Epithelial cell of umbilical artery (primary cell): ENCODE data around the gene KCTD21. TPM values are rescaled to one million over a fixed set of nuclear protein-coding genes. Genes with fewer than 3 reads are reported as not detected.

Source experiments
- total RNA-seq: library from RNA; depleted of rRNA; stranded (reverse); fragments of >200 nt; gene quantifications from 2 replicates; pipeline ENCODE4 v1.2.3, GENCODE V29; 2014

KCTD21 gene, protein sequence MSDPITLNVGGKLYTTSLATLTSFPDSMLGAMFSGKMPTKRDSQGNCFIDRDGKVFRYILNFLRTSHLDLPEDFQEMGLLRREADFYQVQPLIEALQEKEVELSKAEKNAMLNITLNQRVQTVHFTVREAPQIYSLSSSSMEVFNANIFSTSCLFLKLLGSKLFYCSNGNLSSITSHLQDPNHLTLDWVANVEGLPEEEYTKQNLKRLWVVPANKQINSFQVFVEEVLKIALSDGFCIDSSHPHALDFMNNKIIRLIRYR
- total RNA-seq: 3.8 and 3.9 TPM in 2 replicates

GRCh38 chr11:78188286-78189173, at the start of gene KCTD21, which contains the start of gene USP35:
KCTD21 (minus strand) TSS chr11:78188626; CDS start chr11:78174554, 14,072 bp downstream.
USP35 (plus strand) TSS chr11:78188919; CDS start chr11:78196246, 7,327 bp downstream.

GRCh38 chr11:78139422-78140391, 48.7 kb downstream of the KCTD21 start, which contains the start of gene ALG8:
ALG8 (minus strand) TSS chr11:78139626; CDS start chr11:78139588, 38 bp downstream.

Other genes starting within 250 kb of the KCTD21 start
- 34.4 and 44.5 TPM in 2 replicates for gene INTS4, start 194.0 kb downstream of the KCTD21 start, total RNA-seq
- gene KCTD14, start 165.3 kb downstream of the KCTD21 start, total RNA-seq: 0.32 and 0.91 TPM in 2 replicates
- not detected in 2 replicates for gene THRSP, start 124.8 kb downstream of the KCTD21 start, total RNA-seq
- gene NDUFC2, start 108.8 kb downstream of the KCTD21 start, total RNA-seq: 109 and 122 TPM in 2 replicates
- 21.4 and 61.9 TPM in 2 replicates for gene ALG8, start 49.0 kb downstream of the KCTD21 start, total RNA-seq
- 6.2 and 7.9 TPM in 2 replicates for gene USP35, start 293 bp upstream of the KCTD21 start, total RNA-seq
- 16.6 and 21.6 TPM in 2 replicates for gene GAB2, start 229.2 kb upstream of the KCTD21 start, total RNA-seq